GM12801 (cell line): Measurements from ENCODE around the gene CCNI.

Experiments
- TF ChIP-seq, protein P1 (sequence below): IDR thresholded peaks from one replicate; pipeline ENCODE4 v1.5.1; 2011; ENCODE audit warnings: control low read depth; ENCODE audit not compliant: insufficient read length; ENCODE audit errors: extremely low read depth

Gene CCNI

DNA sequence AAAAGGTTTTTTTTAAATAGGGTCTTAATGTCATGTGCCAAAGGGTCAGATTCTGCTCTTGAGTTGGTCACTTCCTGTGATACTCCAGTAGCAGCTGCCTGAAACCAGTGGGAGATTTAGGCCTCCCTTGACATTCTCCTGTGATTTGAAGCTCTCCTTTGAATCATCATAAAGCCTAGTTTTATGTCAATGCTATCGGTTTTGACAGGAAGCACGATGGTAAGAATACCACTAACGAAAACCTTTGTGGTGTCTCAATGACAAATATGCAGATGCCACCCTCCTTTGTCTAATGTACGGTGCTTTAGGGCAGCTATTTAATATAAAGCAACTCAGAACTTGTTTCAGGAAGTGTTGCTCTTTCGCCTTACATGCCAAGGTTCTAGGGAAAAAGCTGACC lies 44.2 kb downstream of the CCNI start:
- TF ChIP-seq, protein P1, sequence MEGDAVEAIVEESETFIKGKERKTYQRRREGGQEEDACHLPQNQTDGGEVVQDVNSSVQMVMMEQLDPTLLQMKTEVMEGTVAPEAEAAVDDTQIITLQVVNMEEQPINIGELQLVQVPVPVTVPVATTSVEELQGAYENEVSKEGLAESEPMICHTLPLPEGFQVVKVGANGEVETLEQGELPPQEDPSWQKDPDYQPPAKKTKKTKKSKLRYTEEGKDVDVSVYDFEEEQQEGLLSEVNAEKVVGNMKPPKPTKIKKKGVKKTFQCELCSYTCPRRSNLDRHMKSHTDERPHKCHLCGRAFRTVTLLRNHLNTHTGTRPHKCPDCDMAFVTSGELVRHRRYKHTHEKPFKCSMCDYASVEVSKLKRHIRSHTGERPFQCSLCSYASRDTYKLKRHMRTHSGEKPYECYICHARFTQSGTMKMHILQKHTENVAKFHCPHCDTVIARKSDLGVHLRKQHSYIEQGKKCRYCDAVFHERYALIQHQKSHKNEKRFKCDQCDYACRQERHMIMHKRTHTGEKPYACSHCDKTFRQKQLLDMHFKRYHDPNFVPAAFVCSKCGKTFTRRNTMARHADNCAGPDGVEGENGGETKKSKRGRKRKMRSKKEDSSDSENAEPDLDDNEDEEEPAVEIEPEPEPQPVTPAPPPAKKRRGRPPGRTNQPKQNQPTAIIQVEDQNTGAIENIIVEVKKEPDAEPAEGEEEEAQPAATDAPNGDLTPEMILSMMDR = no peak

DNA sequence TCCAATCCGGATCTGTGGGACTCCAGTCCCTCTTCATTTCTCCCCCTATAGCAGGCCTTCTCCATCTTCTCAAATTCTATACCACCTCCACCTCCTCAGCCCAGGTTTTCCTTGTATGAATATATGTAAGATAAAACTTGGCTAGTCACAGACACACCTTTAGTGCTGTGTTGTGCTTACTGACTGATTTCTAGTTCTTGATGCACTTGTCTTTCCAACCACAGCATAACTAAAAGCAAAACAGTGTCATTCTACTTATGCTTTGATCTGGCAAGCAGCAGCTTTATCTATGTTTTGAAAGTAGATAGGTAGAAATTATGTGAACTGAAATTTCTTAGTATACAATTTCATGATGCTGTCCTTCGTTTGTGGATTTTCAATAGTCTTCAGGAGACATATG lies 47.5 kb downstream of the CCNI start:
- TF ChIP-seq, protein P1 = no peak

DNA sequence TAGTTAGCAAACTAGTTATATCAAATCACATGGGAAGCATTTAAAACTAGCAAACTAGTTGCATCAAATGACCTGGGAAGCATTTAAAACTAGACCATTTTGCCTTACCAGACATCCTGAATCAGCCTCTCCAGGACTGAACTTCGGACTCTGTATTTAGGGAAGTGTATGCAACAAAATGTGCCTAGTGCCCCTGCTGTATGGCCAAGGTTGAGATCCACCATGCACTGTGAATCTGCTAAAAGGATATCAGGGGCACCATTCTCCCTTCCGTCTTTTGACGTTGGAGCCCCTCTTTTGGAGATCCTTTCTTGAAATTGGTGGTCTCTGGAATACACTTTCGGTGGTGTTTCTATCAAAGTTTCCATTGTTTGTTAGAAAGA lies 49.5 kb downstream of the CCNI start:
- TF ChIP-seq, protein P1 = no peak

DNA sequence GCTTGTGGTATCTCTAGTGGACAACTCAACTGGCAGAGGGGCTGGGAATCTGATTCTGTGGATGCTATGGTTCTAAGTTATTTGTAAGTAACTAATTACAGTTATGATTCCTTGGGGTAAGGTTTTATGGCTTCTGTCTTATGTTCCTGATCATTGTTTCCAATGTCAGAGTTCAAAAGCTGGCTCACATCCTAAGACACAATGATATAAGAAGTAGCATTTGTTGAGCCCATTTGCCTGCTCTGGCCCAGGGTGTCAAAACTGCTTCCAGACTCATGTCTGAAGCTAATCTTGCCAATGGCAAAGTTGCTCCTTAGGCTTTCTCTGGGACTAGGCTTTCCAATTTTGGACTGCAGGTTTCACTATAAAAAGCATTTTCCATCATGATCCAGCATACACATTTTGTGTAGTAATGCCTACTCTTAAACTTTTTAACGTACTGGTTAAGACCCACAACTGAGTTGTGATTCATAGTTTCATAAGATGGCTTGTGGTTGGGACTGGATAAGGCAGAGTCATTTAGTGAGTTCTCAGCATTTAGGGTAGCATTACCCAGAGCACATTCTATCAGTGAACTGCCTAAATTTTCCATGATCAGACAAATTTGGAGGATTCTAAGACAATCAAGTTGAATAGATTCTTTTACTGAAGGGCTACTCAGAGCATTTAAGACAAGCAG lies 50.0 kb downstream of the CCNI start:
- TF ChIP-seq, protein P1 = no peak

DNA sequence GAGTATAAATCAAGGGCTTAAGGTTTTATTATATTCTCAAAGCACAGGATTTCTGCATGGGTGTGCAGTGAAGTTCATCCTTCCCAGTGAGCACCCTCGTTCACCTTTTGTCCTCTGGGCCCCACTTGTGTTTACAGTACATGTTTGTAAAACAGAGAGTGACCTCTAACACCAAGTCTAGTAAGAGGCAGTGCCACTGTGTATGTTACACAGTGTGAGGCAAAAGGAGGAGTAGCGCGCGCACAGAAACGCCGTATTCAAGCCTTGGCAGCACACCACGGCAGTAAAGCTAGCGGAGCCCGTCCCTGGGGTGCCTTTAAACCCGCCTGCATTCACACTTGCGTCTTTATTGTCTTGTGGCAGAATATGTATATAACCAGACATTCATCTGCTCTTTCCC lies 51.9 kb downstream of the CCNI start:
- TF ChIP-seq, protein P1 = no peak

DNA sequence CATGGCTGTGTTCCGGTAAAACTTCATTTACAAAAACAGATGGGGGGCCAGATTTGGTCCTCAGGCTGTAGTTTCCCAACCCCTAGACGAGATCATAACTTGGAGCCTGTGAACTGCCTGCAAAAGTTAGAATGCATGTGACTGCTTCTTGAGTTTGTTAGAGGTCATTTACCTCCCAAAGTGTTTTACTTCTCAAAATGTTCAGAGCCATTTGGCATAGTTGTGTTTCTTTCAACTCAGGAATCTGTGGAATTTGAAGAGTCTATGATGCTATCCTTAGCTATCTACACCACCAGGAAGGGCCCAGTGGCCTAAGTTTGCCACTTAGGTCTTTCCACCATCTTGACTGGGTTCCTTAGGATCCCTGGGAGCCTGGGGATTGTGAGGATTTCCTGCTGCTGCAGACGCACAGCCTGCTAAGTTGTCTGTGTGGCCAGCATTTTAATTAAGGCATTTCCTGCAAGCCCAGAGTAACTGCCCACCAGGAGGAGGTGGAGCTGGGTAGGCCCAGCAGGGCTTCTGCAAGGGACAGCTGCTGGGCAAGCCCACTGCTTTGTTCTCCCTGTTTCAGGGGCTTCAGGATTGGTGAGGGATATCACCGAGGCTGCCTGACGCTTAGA lies 53.1 kb downstream of the CCNI start:
- TF ChIP-seq, protein P1 = no peak

DNA sequence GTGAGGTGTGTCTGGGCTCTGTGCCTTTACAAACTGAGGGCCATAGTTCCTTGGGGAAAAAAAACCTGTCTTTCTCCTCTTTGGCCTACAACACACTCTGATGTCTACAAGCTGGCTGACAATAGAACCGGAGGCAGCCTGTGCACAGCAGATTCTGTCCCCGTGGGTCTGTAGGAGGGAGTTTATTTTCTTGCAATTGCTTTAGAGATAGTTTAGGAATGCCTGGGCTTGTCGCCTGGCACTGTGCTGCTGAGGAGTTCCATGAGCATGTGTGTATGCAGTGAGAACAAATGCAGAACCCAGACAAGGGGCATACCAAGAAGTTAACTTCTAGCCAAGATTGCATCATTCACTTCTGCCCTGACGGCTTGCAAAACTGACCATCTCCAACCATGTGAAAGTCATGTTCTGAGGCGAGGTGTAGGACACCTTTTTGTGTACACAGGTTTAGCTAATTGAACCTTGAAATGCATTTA lies 54.1 kb downstream of the CCNI start:
- TF ChIP-seq, protein P1 = no peak
